GM12878 (cell line): ENCODE measurements around the gene TFR2. TPM values are rescaled to one million over a fixed set of nuclear protein-coding genes. Genes with fewer than 3 reads are reported as not detected.

ENCODE experiments used
- ASH2L ChIP-seq: fragments of 300-600, 200-600 bp; sonication (generic); IDR thresholded peaks from 2 replicates; pipeline ENCODE4 v1.6.1; 2017; ENCODE audit warnings: low read depth, mild to moderate bottlenecking, borderline replicate concordance
- CUX1 ChIP-seq: IDR thresholded peaks from 2 replicates; pipeline ENCODE4 v1.6.1; 2012; ENCODE audit warnings: improper control_type of control experiment, low read depth, low read length; ENCODE audit not compliant: insufficient replicate concordance
- DPF2 ChIP-seq: fragments of 450-650 bp; IDR thresholded peaks from 2 replicates; pipeline ENCODE4 v1.6.1; 2017; ENCODE audit warnings: mild to moderate bottlenecking
- E2F8 ChIP-seq: fragments of 450-650 bp; IDR thresholded peaks from 2 replicates; pipeline ENCODE4 v1.6.1; 2018; ENCODE audit warnings: mild to moderate bottlenecking, low read depth, moderate library complexity; ENCODE audit not compliant: partially characterized antibody
- JUNB ChIP-seq: IDR thresholded peaks from 2 replicates; pipeline ENCODE4 v1.6.1; 2016; ENCODE audit warnings: antibody characterized with exemption, mild to moderate bottlenecking
- LARP7 ChIP-seq: fragments of 450-650 bp; IDR thresholded peaks from 2 replicates; pipeline ENCODE4 v1.6.1; 2017; ENCODE audit warnings: mild to moderate bottlenecking
- NFYB ChIP-seq: IDR thresholded peaks from 2 replicates; pipeline ENCODE4 v1.6.1; 2011; ENCODE audit warnings: low read depth, mild to moderate bottlenecking, low read length, improper control_type of control experiment, moderate library complexity; ENCODE audit not compliant: insufficient read depth
- NKRF ChIP-seq: fragments of 450-650 bp; conservative IDR thresholded peaks from 2 replicates; pipeline ENCODE4 v1.6.1; 2017; ENCODE audit warnings: mild to moderate bottlenecking, moderate library complexity
- PKNOX1 ChIP-seq: fragments of 450-650 bp; IDR thresholded peaks from 2 replicates; pipeline ENCODE4 v1.6.1; 2016; ENCODE audit warnings: mild to moderate bottlenecking
- SUPT20H ChIP-seq: IDR thresholded peaks from 2 replicates; pipeline ENCODE4 v1.6.1; 2011; ENCODE audit warnings: low read depth, mild to moderate bottlenecking, low read length, moderate library complexity, borderline replicate concordance; ENCODE audit not compliant: control insufficient read depth
- YY1 ChIP-seq: IDR thresholded peaks from 2 replicates; pipeline ENCODE4 v1.6.1; 2011; ENCODE audit warnings: low read depth, mild to moderate bottlenecking, low read length
- ZNF217 ChIP-seq: fragments of 450-650 bp; IDR thresholded peaks from 2 replicates; pipeline ENCODE4 v1.6.1; 2017; ENCODE audit warnings: antibody characterized with exemption, mild to moderate bottlenecking
- ZNF622 ChIP-seq: fragments of 450-650 bp; IDR thresholded peaks from 2 replicates; pipeline ENCODE4 v1.6.1; 2017; ENCODE audit warnings: mild to moderate bottlenecking, inconsistent platforms
- polyA plus RNA-seq, 11 experiments: library from polyadenylated mRNA; depleted of rRNA in 4 of 11; unstranded in 6 of 11; stranded (reverse) in 5 of 11; fragments of >200 nt; fragmentation: Nextera tagmentation in 4 of 11; fragmentation: Illumina TruSeq in 1 of 11; extraction: Ambion mirVana in 4 of 11; extraction: Trizol in 1 of 11; gene quantifications; 1 replicate in 1 of 11; 2 replicates in 10 of 11; pipeline versions ENCODE4 v1.2.1 to v1.2.3, GENCODE V29; 2011 to 2016; ENCODE audit warnings: inconsistent platforms in 2 of 11, missing spikeins in 2 of 11, low read depth in 1 of 11
- total RNA-seq, 4 experiments: library from RNA; depleted of rRNA in 3 of 4; stranded (reverse); fragments of >200 nt in 3 of 4; fragmentation: Illumina TruSeq in 1 of 4; extraction: Trizol in 1 of 4; gene quantifications; 2 replicates each; pipeline versions ENCODE4 v1.2.1 to v1.2.3, GENCODE V29; 2013 to 2021
- TF ChIP-seq, protein P1 (sequence below): fragments of 450-650 bp; IDR thresholded peaks from 2 replicates; pipeline ENCODE4 v1.6.1; 2017; ENCODE audit warnings: mild to moderate bottlenecking, low read depth, inconsistent platforms; ENCODE audit not compliant: poor library complexity, severe bottlenecking

Gene TFR2
- total and polyA plus RNA-seq, 10 of the 15 experiments (the other 5 are each of a cell fraction or from before 2014, with no cell fraction given): 0.30 to 7.2 (median 1.8) TPM

- TF ChIP-seq NFYB: no peak
- TF ChIP-seq SUPT20H: no peak
- no peak for TF ChIP-seq ASH2L
- TF ChIP-seq, protein P1, sequence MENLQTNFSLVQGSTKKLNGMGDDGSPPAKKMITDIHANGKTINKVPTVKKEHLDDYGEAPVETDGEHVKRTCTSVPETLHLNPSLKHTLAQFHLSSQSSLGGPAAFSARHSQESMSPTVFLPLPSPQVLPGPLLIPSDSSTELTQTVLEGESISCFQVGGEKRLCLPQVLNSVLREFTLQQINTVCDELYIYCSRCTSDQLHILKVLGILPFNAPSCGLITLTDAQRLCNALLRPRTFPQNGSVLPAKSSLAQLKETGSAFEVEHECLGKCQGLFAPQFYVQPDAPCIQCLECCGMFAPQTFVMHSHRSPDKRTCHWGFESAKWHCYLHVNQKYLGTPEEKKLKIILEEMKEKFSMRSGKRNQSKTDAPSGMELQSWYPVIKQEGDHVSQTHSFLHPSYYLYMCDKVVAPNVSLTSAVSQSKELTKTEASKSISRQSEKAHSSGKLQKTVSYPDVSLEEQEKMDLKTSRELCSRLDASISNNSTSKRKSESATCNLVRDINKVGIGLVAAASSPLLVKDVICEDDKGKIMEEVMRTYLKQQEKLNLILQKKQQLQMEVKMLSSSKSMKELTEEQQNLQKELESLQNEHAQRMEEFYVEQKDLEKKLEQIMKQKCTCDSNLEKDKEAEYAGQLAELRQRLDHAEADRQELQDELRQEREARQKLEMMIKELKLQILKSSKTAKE: no peak
- no peak for TF ChIP-seq NKRF
- no peak for TF ChIP-seq CUX1
- no peak for TF ChIP-seq ZNF622
- TF ChIP-seq PKNOX1: no peak
- TF ChIP-seq YY1: no peak
- TF ChIP-seq LARP7: no peak
- no peak for TF ChIP-seq DPF2
- no peak for TF ChIP-seq ZNF217
- no peak for TF ChIP-seq JUNB
- no peak for TF ChIP-seq E2F8
Observed at GRCh38 chr7:100640517-100641440, 573 bp downstream of the TFR2 start (continued).
